ENCODE data around the gene MID1. TPM values are rescaled to one million over a fixed set of nuclear protein-coding genes. Genes with fewer than 3 reads are reported as not detected.

MID1 gene
- total RNA-seq, 1 donor from 2014 or later, result 9.4 TPM

GRCh38 chrX:10479508-10479907 lies 140.9 kb downstream of the MID1 start:
- no peak for DNase-seq
- intact Hi-C loops (cut with micrococcal nuclease), result no loop called here
- no peak overlapping the region for H3K4me3 ChIP-seq
- no peaks in the 10 kb centered on the region for H3K27me3 ChIP-seq (ENCODE audit: low read depth)
- no peak overlapping the region for H3K27ac ChIP-seq (replicated peaks)
- no peak for TF ChIP-seq CTCF (IDR thresholded peaks at IDR 0.05; ENCODE audit: borderline replicate concordance)
- no peaks in the 10 kb centered on the region for H3K9me3 ChIP-seq (replicated peaks)
- peaks cover 17% of the 10 kb centered on the region for H3K4me1 ChIP-seq
- no peaks in the 10 kb centered on the region for H3K36me3 ChIP-seq

- H3K9me3 ChIP-seq (replicated peaks), result no peaks in the 10 kb centered on the region
- no peak for TF ChIP-seq CTCF (IDR thresholded peaks at IDR 0.05; ENCODE audit: borderline replicate concordance)
- intact Hi-C loops (cut with micrococcal nuclease), result no loop called here
- H3K4me1 ChIP-seq, result peaks cover 18% of the 10 kb centered on the region
- no peaks in the 10 kb centered on the region for H3K27me3 ChIP-seq (ENCODE audit: low read depth)
- no peak overlapping the region for H3K27ac ChIP-seq (replicated peaks)
- H3K36me3 ChIP-seq, result no peaks in the 10 kb centered on the region
- H3K4me3 ChIP-seq, result no peak overlapping the region
- no peak for DNase-seq
These were observed 142.9 kb downstream of the MID1 start for GRCh38 chrX:10477525-10477924.

GRCh38 chrX:10474913-10475568 lies 145.3 kb downstream of the MID1 start:
- Histone ChIP-seq H3K36me3 (no peaks in the 10 kb centered on the region), H3K9me3 (replicated peaks) (no peaks in the 10 kb centered on the region), H3K27me3 (ENCODE audit: low read depth) (no peaks in the 10 kb centered on the region), H3K4me3 (no peak overlapping the region), H3K4me1 (peaks cover 18% of the 10 kb centered on the region), H3K27ac (replicated peaks) (peak overlapping the region; percentile 11)
- no peak for TF ChIP-seq CTCF (IDR thresholded peaks at IDR 0.05; ENCODE audit: borderline replicate concordance)
- no peak for DNase-seq
- intact Hi-C loops (cut with micrococcal nuclease), result no loop called here

GRCh38 chrX:10474510-10474909 lies 145.9 kb downstream of the MID1 start:
- no peak for DNase-seq
- intact Hi-C loops (cut with micrococcal nuclease), result no loop called here
- no peak for TF ChIP-seq CTCF (IDR thresholded peaks at IDR 0.05; ENCODE audit: borderline replicate concordance)
- H3K27ac ChIP-seq (replicated peaks), result no peak overlapping the region
- H3K4me3 ChIP-seq, result no peak overlapping the region
- H3K9me3 ChIP-seq (replicated peaks), result no peaks in the 10 kb centered on the region
- no peaks in the 10 kb centered on the region for H3K27me3 ChIP-seq (ENCODE audit: low read depth)
- peaks cover 18% of the 10 kb centered on the region for H3K4me1 ChIP-seq
- no peaks in the 10 kb centered on the region for H3K36me3 ChIP-seq

- Histone ChIP-seq H3K36me3 (no peaks in the 10 kb centered on the region), H3K27me3 (ENCODE audit: low read depth) (no peaks in the 10 kb centered on the region), H3K4me1 (peaks cover 18% of the 10 kb centered on the region), H3K9me3 (replicated peaks) (no peaks in the 10 kb centered on the region), H3K4me3 (no peak overlapping the region), H3K27ac (replicated peaks) (no peak overlapping the region)
- intact Hi-C loops (cut with micrococcal nuclease), result no loop called here
- TF ChIP-seq CTCF (IDR thresholded peaks at IDR 0.05; ENCODE audit: borderline replicate concordance), result no peak
- DNase-seq, result no peak
These were observed 149.0 kb downstream of the MID1 start for GRCh38 chrX:10471418-10471817.

All from left ventricle myocardium inferior (tissue), 1 donor.